ENCODE data around the gene MBP.

MBP gene

DNA sequence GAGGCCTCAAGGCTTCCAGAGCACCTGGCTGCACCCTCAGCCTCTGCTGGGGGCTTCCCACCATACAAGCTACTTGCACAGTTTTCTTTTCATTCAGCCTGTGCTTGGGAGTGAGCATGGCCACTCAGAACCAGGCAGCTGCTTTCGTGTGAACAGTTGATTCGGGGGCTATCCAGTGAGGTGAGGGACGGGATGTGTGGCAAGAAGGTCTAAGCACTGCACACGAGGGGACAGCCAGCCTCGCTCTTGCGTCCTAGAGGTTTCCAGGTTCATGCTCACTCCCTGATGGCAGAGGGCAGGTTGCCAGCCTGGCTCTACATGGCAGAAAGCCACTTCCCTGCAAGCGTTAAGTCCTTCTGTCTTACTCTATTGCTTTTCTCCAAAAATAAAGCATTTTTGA lies 146.2 kb downstream of the MBP start:
- no peak for DNase-seq (ENCODE audit: low spot score)

GRCh38 chr18:76985951-76986236 lies 146.7 kb downstream of the MBP start:
- no peak for DNase-seq (ENCODE audit: low spot score)

DNA sequence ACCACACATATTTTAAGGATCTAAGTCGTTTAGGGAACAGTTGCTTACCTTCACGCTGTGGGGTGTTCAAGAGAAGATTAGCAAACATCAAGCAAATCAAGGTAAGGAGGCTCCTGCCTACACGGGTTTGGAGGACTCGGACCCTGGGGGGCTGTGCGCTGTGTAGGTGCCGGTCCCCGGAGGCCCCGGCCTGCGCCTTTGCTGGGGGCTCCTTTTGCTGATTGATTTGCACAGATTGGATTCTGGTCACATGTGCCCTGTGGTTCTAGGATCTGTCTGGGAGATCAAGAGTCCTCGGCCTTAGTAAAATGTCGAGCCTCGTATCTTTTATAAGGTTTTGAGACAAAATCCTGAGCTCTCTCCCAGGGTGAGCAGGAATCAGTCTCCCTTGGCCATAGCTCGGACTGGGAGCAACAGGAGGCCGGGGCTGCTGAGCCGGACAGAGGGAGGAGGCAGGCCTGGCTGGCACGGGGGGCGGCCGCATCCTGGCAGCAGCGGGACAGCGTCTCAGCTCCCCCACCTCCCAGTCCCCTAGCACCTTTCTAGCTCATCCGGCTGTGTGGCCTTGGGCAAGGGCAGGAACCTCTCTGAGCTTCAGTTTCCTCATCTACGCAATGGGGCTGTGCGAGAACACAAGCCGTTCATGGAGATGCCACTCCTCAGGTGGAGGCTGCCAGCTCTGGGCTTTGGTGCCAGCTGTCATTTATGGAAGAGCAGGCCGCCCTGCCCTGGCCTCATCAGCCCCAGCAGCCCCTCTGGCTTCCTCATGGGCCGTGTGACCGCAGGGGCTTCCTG lies 147.2 kb downstream of the MBP start:
- DNase-seq (ENCODE audit: low spot score) = no peak

- DNase-seq (ENCODE audit: low spot score) = no peak
Measured at GRCh38 chr18:76984193-76985155, 148.1 kb downstream of the MBP start.

DNA sequence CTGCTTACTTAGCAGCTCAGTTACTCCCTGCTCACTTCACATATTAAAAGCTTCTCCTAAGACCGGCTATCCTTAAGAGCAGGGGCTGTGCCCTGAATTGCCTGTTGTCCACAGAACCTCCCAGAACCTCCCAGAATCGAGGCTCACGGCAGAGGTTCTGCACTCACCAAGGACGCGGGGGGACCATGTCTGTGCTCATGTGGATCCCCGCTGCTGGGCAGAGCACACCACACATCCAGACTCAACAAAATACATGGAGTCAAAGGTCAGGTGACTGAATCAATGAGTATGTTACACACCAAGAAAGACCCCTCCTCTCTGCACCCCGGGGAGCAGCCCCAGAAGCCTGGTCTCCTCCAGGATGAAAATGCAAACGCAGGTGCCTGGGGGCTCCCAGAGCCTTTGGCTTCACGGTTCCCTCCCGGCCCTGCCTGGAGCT lies 149.0 kb downstream of the MBP start:
- DNase-seq (ENCODE audit: low spot score) = no peak

DNA sequence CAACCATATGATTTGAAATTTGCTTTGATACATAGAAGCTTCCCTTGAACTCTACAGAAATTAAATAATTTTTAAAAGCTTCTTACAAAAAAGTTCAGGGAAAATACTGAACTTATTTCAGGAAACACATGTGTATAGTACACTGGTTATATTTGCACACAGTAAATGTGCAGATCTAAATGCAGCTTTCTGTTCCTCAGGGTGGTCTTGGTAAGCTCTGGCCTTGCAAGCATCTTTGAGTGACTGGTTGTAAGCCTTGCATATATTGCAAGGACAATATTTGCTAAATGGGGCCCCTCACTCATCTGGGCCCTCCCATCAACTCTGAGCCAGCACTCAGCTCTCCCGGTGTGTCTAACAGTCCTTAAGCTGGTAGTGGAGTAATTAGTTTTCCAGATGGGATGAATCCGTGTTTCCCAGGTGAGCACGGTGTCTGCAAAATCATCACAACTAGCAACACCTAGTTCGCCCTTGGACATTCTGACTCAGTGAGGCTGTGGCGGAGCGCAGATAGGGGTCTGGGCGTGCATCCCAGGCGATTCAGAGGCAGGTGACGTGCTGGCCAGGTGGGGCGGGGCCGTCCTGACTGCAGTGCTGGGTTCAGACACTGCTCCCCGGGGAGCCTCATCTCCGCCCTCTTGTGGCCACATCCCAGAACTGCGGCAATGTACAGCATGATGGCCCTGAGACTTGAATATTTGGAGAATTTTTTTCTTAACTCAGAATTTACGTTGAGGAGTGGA lies 149.6 kb downstream of the MBP start:
- DNase-seq (ENCODE audit: low spot score) = peak; percentile 85

- no peak for DNase-seq (ENCODE audit: low spot score)
Measured at GRCh38 chr18:76982038-76982437, 150.5 kb downstream of the MBP start.

DNA sequence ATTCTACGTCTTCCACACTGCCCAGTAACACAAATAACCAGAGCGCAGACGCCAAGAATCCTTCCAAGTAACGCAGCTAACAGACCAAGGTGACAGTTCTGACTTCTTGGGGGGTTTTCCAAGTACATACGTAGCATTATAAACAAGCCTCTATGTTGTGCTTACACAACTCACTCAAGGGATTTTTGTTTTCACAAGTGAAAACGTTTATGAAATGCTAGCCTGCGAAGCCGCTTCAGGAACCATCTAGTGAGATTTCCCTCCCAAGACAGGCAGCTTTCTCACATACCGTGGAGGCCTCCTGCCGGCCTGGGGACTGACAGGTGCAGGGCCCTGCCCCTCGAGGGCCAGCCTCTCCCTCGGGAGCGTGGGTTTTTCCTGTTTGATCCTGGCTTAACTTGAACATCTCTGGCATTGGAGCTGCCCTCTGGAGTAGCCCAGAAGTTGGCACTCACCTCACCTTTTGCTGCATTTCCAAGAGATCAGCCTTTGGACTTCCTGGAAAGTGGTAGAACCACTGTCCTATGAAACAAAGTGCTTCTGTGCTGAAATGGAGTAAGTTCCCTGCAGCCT lies 151.1 kb downstream of the MBP start:
- DNase-seq (ENCODE audit: low spot score) = no peak

- DNase-seq (ENCODE audit: low spot score) = no peak
Measured at GRCh38 chr18:76980663-76981395, 151.8 kb downstream of the MBP start.

GRCh38 chr18:76979906-76980305 lies 152.7 kb downstream of the MBP start:
- no peak for DNase-seq (ENCODE audit: low spot score)

DNA sequence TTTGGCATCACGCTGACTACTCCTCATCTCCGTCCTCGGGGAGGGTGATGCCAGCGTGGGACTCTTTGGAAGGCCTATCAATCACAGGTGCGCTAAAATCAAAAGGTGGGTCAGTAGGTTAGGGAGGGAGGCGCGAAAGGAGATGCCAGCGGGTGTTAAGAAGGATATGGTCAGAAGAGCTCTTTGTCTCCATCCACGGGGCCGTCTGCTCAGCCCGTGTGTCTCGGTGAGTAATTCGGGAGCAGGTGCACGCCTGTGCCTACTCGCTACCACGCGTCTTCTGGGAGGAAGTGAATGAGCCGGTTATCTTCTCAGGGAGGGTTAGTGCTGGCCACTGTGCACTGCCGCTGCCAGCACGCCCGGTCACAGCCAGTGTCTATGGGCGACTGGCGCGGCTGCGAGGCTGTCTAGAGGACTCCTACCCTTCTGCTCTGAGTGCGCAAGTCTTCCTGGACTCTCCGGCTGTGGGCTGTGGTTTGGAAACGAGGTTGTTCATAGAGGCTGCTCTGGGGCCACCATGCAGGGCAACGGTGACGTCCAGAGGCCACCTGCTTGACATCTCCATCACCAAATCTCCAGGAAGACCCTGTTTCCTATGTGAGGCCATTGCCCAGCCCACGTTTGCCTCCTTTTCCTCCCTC lies 153.4 kb downstream of the MBP start:
- DNase-seq (ENCODE audit: low spot score) = no peak

DNA sequence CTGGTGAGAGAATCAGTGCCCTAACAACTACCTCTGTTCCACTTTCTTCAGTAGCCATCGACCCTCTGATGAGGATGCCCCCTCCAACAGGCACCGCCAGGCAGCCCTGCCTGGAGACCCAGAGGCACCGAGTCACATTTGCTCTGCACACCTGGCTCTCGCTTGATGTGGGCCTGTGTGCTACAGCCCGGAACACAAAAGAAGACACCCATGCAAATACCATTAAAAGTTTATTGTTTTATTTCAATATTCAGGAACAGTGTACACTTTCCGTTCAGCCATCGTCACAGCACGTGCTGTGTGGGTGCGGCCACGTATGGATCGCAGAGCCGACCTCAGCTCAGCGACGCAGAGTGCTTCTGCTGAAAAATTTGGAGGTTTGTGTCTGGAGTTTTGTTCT lies 154.0 kb downstream of the MBP start:
- no peak for DNase-seq (ENCODE audit: low spot score)

DNA sequence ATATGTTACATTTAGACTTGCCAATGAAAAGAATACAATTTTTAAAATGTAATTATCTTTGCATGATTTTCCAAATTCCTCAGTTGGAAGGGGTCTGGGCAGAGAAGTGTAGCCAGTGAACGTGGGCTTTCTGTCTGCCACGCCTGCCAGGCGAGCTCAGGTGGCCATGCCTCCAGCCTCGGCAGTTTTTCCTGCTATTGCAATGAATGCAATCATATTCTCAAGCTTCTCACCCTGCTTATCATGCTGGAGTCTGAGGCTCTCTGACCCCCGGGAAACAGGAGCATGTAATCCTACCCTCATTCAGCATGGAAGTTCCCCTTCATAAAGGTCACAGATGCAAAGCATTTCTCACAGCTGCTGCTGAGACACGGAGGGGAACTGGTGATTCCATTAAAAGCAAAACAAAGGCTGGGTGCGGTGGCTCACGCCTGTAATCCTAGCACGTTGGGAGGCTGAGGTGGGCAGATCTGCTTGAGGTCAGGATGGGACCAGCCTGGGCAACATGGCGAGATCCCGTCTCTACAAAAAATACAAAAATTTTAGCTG lies 154.8 kb downstream of the MBP start:
- no peak for DNase-seq (ENCODE audit: low spot score)

DNA sequence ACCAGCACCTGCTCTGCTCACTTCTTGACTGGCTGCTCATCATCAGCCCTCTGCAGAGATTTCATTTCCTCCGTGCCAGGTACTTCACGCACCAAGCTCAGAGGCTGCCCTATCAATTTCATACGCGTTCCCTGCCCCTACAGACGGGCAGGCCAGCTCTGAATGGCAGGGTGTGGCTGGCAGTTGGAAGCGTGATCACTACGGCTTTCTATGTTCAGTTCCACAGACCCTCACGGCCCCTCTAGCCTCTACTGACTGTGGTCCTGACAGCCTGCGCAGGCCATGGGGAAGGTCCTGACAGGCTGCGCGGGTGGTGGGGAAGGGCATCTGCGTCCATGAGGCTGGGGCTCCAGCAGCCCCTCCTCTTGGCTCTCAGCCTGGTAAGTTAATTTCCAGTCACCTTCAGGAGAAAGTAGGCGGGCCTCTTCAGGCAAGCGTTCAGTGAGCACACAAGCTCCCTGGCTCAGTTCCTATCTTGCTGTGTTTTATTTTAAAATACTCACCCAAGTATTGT lies 155.4 kb downstream of the MBP start:
- DNase-seq (ENCODE audit: low spot score) = no peak

- DNase-seq (ENCODE audit: low spot score) = no peak
Measured at GRCh38 chr18:76975577-76976110, 156.9 kb downstream of the MBP start.

DNA sequence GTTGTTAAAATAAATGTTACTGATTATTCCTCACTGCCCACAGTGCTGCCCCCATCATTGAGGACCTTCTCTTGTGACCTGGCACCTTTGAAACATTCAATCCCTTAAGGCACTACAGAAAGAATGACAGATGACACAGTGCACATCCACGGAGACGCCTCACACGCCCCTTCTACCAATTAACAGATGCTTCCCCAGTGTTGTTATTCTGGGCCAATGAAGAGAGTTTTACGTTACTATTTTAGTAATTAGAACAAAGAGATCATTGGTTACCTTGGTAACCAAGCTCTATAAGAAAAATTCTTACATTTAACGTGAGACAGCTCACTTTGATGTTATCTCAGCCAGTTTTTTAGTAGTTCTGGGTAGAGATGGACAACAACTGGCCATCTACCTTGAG lies 158.2 kb downstream of the MBP start:
- no peak for DNase-seq (ENCODE audit: low spot score)

- no peak for DNase-seq (ENCODE audit: low spot score)
Measured at GRCh38 chr18:76973520-76974266, 158.9 kb downstream of the MBP start.

DNA sequence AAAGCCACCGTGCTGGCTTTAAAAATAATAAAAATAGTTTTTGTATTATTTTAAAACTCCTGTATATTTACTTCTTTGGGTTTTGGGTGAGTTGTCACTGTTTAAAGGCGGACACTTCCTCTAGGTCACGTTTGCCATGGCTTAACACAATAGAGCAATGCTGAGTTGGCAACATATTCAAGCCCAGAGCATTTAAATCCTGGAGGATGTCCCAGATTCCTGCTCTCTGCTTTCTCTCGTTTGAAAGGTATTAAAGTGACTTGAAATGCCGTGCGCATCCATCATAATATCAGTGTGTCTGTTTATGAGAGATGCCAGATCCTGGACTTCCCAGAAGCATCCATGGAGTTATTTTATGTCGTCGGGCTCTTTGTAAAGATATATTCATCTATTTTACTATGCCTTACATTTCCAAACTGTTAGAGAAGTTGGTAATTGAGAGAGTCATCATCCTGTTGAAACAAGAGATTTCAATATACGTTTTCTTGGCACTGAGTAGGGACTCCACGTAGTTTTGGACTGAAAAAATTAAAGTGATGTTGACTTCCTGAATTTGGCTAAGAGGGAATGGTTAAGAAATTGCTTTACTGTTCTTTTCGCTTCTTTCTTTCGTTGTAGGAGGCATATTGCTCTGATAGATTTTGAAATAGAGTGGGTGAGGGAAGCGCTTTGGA lies 159.6 kb downstream of the MBP start:
- no peak for DNase-seq (ENCODE audit: low spot score)

DNA sequence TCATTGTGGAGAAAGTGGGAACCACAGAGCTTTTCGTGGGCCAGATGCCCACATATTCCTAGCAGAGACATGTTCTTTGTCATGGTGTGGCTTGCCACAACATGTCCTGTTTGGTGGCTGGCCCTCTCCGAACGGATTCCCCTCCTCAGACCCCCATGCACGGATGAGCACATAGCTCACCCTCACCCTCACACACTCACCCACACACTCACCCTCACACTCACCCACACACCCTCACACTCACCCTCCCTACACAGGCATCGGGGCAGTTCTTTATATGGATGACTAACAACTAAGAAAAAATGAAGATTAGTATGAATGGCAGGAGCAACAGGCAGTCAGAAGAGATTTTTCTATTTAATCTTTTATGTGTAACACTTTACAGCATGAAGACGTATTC lies 160.3 kb downstream of the MBP start:
- no peak for DNase-seq (ENCODE audit: low spot score)

Data from HuH-7.5 (cell line).